GM12875 (cell line): ENCODE results near the gene MRPL14.
A peak's percentile ranks its signal among the peaks of the same experiment; 100 is the strongest.

Experiments used
- H3K4me3 ChIP-seq: one replicate; pipeline ENCODE4 v1.5.1; 2011; ENCODE audit warnings: low read depth, low read length, control low read depth
- CTCF ChIP-seq: IDR thresholded peaks from 2 replicates; pipeline ENCODE4 v1.5.1; 2011; ENCODE audit warnings: low read depth, mild to moderate bottlenecking, control low read depth, inconsistent platforms, low read length, moderate library complexity, borderline replicate concordance; ENCODE audit not compliant: insufficient read depth

MRPL14 gene

DNA sequence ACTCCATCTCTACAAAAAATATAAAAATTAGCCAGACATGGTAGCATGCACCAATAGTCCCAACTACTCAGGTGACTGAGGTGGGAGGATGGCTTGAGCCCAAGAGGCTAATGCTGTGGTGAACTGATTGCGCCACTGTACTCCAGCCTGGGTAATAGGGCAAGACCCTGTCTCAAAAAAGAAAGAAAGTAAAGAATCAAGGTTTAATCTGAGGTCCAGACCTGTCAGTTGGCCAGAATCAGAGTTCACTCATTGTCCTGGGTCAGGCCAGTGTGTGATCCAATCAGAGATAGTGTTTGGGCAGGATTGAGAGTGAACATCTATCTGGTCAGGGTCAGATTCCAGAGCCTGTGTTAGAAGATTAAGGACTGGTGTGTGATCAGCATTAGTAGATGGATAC lies 15.6 kb upstream of the MRPL14 start:
- no peak for TF ChIP-seq CTCF
- H3K4me3 ChIP-seq, result no peak overlapping the region

DNA sequence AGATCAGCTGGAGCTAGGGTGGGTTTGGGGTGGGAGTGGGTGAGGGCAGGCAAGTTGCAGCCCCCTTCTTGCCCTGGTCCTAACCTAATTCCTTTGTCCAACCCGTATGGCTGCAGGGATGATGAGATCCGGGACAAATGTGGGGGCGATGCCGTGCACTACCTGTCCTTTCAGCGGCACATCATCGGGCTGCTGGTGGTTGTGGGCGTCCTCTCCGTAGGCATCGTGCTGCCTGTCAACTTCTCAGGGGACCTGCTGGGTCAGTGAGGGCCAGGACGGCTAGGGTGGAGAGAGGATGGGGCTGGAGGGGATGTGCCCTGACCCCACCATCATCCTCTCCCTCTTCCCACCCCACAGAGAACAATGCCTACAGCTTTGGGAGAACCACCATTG lies 12.1 kb upstream of the MRPL14 start:
- H3K4me3 ChIP-seq, result no peak overlapping the region
- TF ChIP-seq CTCF, result no peak

DNA sequence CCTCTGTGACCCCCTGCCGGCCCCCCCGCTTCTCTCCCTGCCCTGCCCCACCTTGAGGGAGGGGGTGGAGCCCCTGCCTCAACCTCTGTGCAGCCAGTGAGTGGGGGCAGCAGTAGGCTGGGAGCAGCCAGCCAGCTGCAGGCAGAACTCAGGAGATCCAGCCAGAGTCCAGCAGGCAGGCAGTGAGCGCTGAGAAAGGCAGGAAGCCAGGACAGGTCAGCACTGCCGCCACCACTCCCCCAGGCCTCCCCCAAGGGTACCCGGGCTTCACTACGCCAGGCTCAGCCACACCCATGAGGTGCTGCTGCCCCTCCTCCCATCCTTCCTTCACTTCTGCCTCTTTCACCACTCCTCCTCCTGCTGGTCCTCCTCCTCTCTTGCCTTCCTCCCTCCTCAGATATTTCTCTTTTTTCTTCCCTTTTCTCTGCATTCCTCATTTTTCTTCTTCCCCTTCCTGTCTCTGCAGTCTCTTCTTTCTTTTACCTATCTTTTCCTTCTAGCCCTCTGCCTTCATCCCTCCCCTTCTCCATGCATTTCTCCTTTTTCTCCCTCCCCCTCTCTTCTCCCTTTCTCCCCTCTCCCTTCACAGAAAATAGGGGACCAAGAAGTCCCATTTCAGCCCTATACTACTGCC lies 11.6 kb upstream of the MRPL14 start:
- no peak for TF ChIP-seq CTCF
- H3K4me3 ChIP-seq, result no peak overlapping the region

DNA sequence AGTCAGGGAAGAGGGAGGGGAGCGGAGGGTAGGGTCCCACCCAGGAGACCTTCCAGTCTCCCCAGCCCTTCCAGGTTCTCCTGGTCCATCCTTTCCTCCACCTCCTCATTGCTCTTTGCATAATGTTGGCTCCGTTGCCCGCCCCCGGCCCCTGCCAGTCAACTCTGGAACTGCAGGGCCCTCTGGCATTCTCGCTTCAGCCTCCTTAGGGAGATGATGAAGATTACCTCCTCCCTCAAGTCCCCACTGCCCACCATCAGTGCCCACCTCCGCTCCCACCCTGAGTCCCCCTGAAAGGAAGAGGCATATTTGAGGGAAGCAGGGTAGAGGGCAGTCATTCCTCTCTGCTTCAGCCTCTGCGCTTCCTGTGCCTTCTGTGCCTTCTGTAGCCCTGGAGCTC lies 8.6 kb upstream of the MRPL14 start:
- 0 out of 2 replicates have a peak, but pooled peaks have one; percentile 4 for TF ChIP-seq CTCF
- H3K4me3 ChIP-seq, result no peak overlapping the region

GRCh38 chr6:44135173-44135758 lies 8.0 kb upstream of the MRPL14 start:
- TF ChIP-seq CTCF, result no peak
- no peak overlapping the region for H3K4me3 ChIP-seq

DNA sequence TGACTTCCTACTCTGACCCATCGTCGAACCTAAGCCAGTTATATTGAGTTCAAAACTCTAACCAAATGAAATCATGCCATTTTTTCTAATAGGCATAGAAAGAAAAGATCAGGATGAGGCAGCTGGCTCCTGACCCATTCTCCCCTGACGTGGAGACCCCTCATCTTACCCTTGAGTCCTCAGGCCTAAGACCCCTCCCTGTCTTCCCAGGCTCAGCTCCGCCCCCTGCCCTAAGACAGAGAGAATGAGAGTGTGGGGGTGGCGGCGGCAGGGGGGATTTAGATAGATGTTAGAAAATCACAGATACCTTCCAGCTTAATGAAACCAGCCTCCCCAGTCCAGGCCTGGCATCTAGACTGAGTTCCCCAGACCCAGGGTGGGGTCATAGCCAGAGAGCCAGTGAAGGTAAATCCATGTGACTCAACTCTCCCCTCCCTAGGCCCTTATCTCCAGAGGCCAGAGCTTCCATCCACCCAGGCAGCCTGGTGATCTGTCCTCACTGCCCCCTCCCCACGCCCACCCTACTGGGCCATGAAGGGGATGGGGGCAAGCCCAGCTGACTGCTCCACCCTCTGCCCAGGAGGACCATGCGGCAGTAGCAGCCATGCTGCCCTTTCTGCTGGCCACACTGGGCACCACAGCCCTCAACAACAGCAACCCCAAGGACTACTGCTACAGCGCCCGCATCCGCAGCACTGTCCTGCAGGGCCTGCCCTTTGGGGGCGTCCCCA lies 6.9 kb upstream of the MRPL14 start:
- TF ChIP-seq CTCF, result no peak
- no peak overlapping the region for H3K4me3 ChIP-seq
